Lower lobe of right lung (tissue), 2 donors: Measurements from ENCODE around the gene OGDH. TPM values are rescaled to one million over a fixed set of nuclear protein-coding genes. Genes with fewer than 3 reads are reported as not detected.

Experiments used
- ATAC-seq, 2 donors: fragments of 200-7000 bp; cut with Tn5 transposase; one replicate each; pipeline ENCODE4 v1.9.1; 2020 to 2022; ENCODE audit warnings: mild to moderate bottlenecking in 2 of 2, moderate library complexity in 2 of 2
- DNase-seq: peaks from one replicate; pipeline ENCODE4 v3.0.0-alpha.2; 2020
- H3K27ac ChIP-seq: fragments of 200-600 bp; one replicate; pipeline ENCODE4 v1.8.0; 2022
- H3K27me3 ChIP-seq: fragments of 200-600 bp; one replicate; pipeline ENCODE4 v1.8.0; 2022; ENCODE audit warnings: low read depth
- H3K36me3 ChIP-seq: fragments of 200-600 bp; one replicate; pipeline ENCODE4 v1.8.0; 2022; ENCODE audit warnings: mild to moderate bottlenecking
- H3K4me1 ChIP-seq: fragments of 200-600 bp; one replicate; pipeline ENCODE4 v1.8.0; 2022
- H3K4me3 ChIP-seq: fragments of 200-600 bp; one replicate; pipeline ENCODE4 v1.8.0; 2022; ENCODE audit warnings: mild to moderate bottlenecking
- H3K9me3 ChIP-seq: fragments of 200-600 bp; one replicate; pipeline ENCODE4 v1.8.0; 2022
- CTCF ChIP-seq: fragments of 200-600 bp; IDR thresholded peaks from one replicate; pipeline ENCODE4 v1.8.0; 2022; ENCODE audit warnings: antibody characterized with exemption, mild to moderate bottlenecking
- intact Hi-C: fragments of 100-400 bp; cut with DNase I; formaldehyde crosslinking; loops from one replicate; pipeline ENCODE4 v1.11.0; 2022
- total RNA-seq: library from RNA; stranded (reverse); fragmentation: NEBNext Ultra II Directional; extraction: Animal tissue kit (Norgen Biotek cat#: 25700); gene quantifications from one replicate; pipeline ENCODE4 v1.2.1, GENCODE V29; 2021
- donor health status: DM: no; HTN: yes; CAD: no; lungs with severe emphysema.

OGDH gene
- total RNA-seq, 1 donor from 2014 or later: 132 TPM

GRCh38 chr7:44665531-44666213, 59.2 kb downstream of the OGDH start:
- TF ChIP-seq CTCF: no peak
- Histone ChIP-seq H3K27me3 (no peaks in the 10 kb centered on the region), H3K27ac (no peak overlapping the region), H3K4me1 (no peaks in the 10 kb centered on the region), H3K9me3 (peaks cover 11% of the 10 kb centered on the region), H3K4me3 (no peak overlapping the region), H3K36me3 (peaks cover 47% of the 10 kb centered on the region)
- ATAC-seq (no peak), DNase-seq (no peak)
- intact Hi-C loops: no loop called here

GRCh38 chr7:44666566-44666965, 60.1 kb downstream of the OGDH start:
- Histone ChIP-seq H3K4me1 (no peaks in the 10 kb centered on the region), H3K4me3 (no peak overlapping the region), H3K27ac (no peak overlapping the region), H3K9me3 (peaks cover 2% of the 10 kb centered on the region), H3K36me3 (peaks cover 47% of the 10 kb centered on the region), H3K27me3 (no peaks in the 10 kb centered on the region)
- intact Hi-C loops: no loop called here
- no peak for TF ChIP-seq CTCF
- no peak for DNase-seq
- ATAC-seq: no peak

GRCh38 chr7:44667190-44667589, 60.8 kb downstream of the OGDH start:
- Histone ChIP-seq H3K36me3 (peaks cover 47% of the 10 kb centered on the region), H3K4me3 (no peak overlapping the region), H3K27ac (no peak overlapping the region), H3K9me3 (no peaks in the 10 kb centered on the region), H3K27me3 (no peaks in the 10 kb centered on the region), H3K4me1 (no peaks in the 10 kb centered on the region)
- ATAC-seq: no peak
- TF ChIP-seq CTCF: no peak
- intact Hi-C loops: no loop called here
- no peak for DNase-seq

GRCh38 chr7:44671069-44671468, 64.6 kb downstream of the OGDH start:
- Histone ChIP-seq H3K27ac (no peak overlapping the region), H3K9me3 (no peaks in the 10 kb centered on the region), H3K36me3 (peaks cover 80% of the 10 kb centered on the region), H3K4me3 (no peak overlapping the region), H3K27me3 (no peaks in the 10 kb centered on the region), H3K4me1 (no peaks in the 10 kb centered on the region)
- DNase-seq (no peak), ATAC-seq (no peak)
- intact Hi-C loops: no loop called here
- TF ChIP-seq CTCF: no peak

GRCh38 chr7:44673324-44673723, 66.9 kb downstream of the OGDH start:
- TF ChIP-seq CTCF: no peak
- H3K4me3 ChIP-seq: no peak overlapping the region
- no peaks in the 10 kb centered on the region for H3K9me3 ChIP-seq
- peaks cover 79% of the 10 kb centered on the region for H3K36me3 ChIP-seq
- peaks cover 10% of the 10 kb centered on the region for H3K4me1 ChIP-seq
- DNase-seq (no peak), ATAC-seq (peak in 1 of 2 donors; percentile 29)
- no peaks in the 10 kb centered on the region for H3K27me3 ChIP-seq
- no peak overlapping the region for H3K27ac ChIP-seq
- intact Hi-C loops: no loop called here
